T-cell (primary cell): Measurements from ENCODE around the gene IL1RAP. TPM values are rescaled to one million over a fixed set of nuclear protein-coding genes. Genes with fewer than 3 reads are reported as not detected.

Experiments used
- ATAC-seq, 4 experiments: fragments of 200-7000 bp in 3 of 4; fragments of 150-1000 bp in 1 of 4; cut with Tn5 transposase; replicated peaks in 1 of 4; 1 replicate in 3 of 4; 2 replicates in 1 of 4; pipeline ENCODE4 v1.10.0; 2021; ENCODE audit warnings: moderate library complexity in 3 of 4, mild to moderate bottlenecking in 2 of 4, moderate number of reproducible peaks in 1 of 4
- CTCF ChIA-PET, 2 donors: fragments of 300-600 bp; sonication (Branson Sonifier 250); formaldehyde crosslinking; loops; one replicate each; lab custom pipeline; 2022; ENCODE audit warnings: antibody characterized with exemption in 2 of 2; lab: Charles Lee
- POLR2A ChIA-PET, 2 donors: fragments of 300-600 bp; sonication (Branson Sonifier 250); formaldehyde crosslinking; loops; one replicate each; lab custom pipeline; 2022; ENCODE audit warnings: antibody characterized with exemption in 2 of 2; lab: Charles Lee
- DNase-seq, 35 experiments: peaks; one replicate each; pipeline versions ENCODE4 v3.0.0 to v3.0.0-alpha.2; 2013 to 2023
- H3K27ac ChIP-seq: one replicate; pipeline ENCODE4 v1.5.1; 2013; ENCODE audit warnings: low read length
- H3K27me3 ChIP-seq, 2 experiments: replicated peaks in 1 of 2; 1 replicate in 1 of 2; 2 replicates in 1 of 2; pipeline versions ENCODE4 v1.6.1 to v1.7.0; 2013; ENCODE audit warnings: low read length in 1 of 2, mixed read lengths in 1 of 2; ENCODE audit not compliant: control insufficient read depth in 2 of 2, insufficient read depth in 2 of 2; ENCODE audit errors: extremely low read depth in 1 of 2
- H3K36me3 ChIP-seq, 2 donors: 1 replicate in 1 of 2; 2 replicates in 1 of 2; pipeline versions ENCODE4 v1.6.1 to v1.7.0; 2013; ENCODE audit warnings: low read length in 1 of 2; ENCODE audit not compliant: control insufficient read depth in 2 of 2, insufficient read depth in 1 of 2; ENCODE audit errors: extremely low read depth in 1 of 2
- H3K4me1 ChIP-seq, 2 experiments: 1 replicate in 1 of 2; 2 replicates in 1 of 2; pipeline versions ENCODE4 v1.6.1 to v1.7.0; 2013; ENCODE audit warnings: low read length in 2 of 2, mixed read lengths in 1 of 2; ENCODE audit not compliant: insufficient read depth in 2 of 2, control insufficient read depth in 1 of 2; ENCODE audit errors: extremely low read depth in 1 of 2
- H3K4me3 ChIP-seq, 2 donors: 1 replicate in 1 of 2; 2 replicates in 1 of 2; pipeline versions ENCODE4 v1.5.1 to v1.7.0; 2013; ENCODE audit warnings: mild to moderate bottlenecking in 2 of 2, low read length in 1 of 2, moderate library complexity in 1 of 2; ENCODE audit not compliant: control insufficient read depth in 1 of 2; ENCODE audit errors: extremely low read depth in 1 of 2
- H3K9me3 ChIP-seq: 2 replicates; pipeline ENCODE4 v1.7.0; 2013
- H3K27ac Mint-ChIP-seq, 2 donors: one replicate each; pipeline ENCODE4 v1.8.0; 2020 to 2021; ENCODE audit warnings: mild to moderate bottlenecking in 2 of 2, mixed read lengths in 2 of 2
- H3K27me3 Mint-ChIP-seq, 2 donors: one replicate each; pipeline ENCODE4 v1.8.0; 2021 to 2022; ENCODE audit warnings: mixed read lengths in 2 of 2
- H3K36me3 Mint-ChIP-seq: one replicate; pipeline ENCODE4 v1.8.0; 2021; ENCODE audit warnings: mixed read lengths
- H3K4me1 Mint-ChIP-seq, 3 donors: one replicate each; pipeline ENCODE4 v1.8.0; 2020 to 2022; ENCODE audit warnings: mixed read lengths in 3 of 3, mild to moderate bottlenecking in 1 of 3
- H3K4me3 Mint-ChIP-seq, 3 donors: one replicate each; pipeline ENCODE4 v1.8.0; 2020 to 2022; ENCODE audit warnings: mild to moderate bottlenecking in 3 of 3, mixed read lengths in 3 of 3, moderate library complexity in 3 of 3
- H3K9me3 Mint-ChIP-seq, 3 donors: one replicate each; pipeline ENCODE4 v1.8.0; 2020 to 2022; ENCODE audit warnings: mixed read lengths in 3 of 3
- WGBS: methylation state at CpG from one replicate; pipeline ENCODE4 v1.1.5; 2013; ENCODE audit warnings: missing lambda C conversion rate; ENCODE audit not compliant: insufficient coverage; 5-methylcytosine and 5-hydroxymethylcytosine counted together
- total RNA-seq, 35 experiments: library from RNA in 6 of 35; stranded (reverse) in 6 of 35; fragments of 120-200 nt in 1 of 35; gene quantifications; one replicate each; pipeline versions ENCODE4 v1.2.1 to v1.2.4 and lab custom pipeline; 2013 to 2026

The IL1RAP gene
- total RNA-seq, 5 donors from 2014 or later (not counting 1 experiment from before 2014, with no cell fraction given): 8.6 to 14.5 (median 9.9) TPM

DNA sequence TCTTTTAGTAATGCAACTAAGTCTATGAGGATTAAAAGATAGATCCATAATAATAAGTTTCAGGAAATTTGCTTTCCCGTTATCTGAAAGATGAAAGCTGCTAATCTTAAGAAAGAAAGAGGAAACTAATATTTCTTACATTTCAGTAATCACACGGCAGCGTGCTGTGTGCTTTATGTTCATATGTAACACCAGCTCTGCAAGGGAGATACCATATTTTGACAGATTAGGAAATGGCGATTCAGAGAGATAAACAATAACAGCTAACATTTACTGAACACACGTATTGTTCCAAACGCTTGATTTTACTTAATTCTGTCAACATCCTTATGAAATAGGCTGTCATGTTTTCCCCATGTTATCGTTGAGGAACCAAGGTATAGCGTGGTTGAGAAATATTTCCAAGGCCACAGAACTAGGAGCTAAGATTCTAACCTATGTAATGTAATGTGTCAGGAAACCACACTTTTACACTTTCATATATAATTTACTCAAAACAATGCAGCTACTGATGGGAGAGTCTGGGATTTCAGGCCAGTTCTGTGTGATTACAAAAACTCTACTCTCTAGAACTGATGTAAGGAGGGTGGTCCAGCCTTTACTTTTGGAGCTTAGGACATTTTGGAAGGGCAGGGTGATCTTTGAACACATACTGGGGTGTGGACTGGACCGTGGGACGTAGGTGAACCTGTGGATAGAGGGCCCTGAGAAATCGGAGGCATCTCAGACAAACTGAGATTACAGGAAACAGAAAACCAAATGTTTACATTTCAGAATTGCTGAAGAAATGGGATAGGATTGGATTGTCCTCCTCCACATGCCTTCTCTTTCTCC is 100.6 kb downstream of the IL1RAP start:
- Histone ChIP-seq H3K4me1 (peaks cover 2 to 12% of the 10 kb centered on the region in 2 experiments), H3K27me3 (no peaks in the 10 kb centered on the region), H3K36me3 (no peaks in the 10 kb centered on the region), H3K27ac (no peak overlapping the region), H3K4me3 (no peak overlapping the region), H3K9me3 (no peaks in the 10 kb centered on the region)
- no peak for DNase-seq
- Mint-ChIP-seq H3K4me1 (peaks cover 33 to 38% (median 37%) of the 10 kb centered on the region in 3 donors), H3K36me3 (peaks cover 25% of the 10 kb centered on the region), H3K27ac (no peak overlapping the region), H3K4me3 (no peak overlapping the region), H3K27me3 (no peaks in the 10 kb centered on the region), H3K9me3 (no peaks in the 10 kb centered on the region)
- 60% methylated on average over 3 of the region's 11 CpGs for WGBS
- ATAC-seq: no peak
- POLR2A ChIA-PET: no interaction called here
- CTCF ChIA-PET: no interaction called here

DNA sequence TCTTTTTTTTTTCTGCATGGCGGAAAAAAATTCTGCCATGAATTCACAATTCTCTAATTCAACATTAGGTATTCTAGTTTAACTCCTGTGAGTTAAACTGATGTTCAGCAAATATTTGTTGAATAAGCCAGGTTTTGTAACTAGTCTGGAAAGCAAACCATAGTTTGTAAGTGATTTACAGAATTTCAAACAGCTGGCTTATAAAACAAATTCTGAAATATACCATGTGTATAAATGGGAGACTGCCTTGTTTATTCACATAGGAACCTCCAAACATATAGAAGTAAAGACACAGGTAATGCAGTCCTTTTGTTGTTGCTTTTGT is 101.1 kb downstream of the IL1RAP start:
- Histone ChIP-seq H3K9me3 (no peaks in the 10 kb centered on the region), H3K27ac (no peak overlapping the region), H3K4me1 (peaks cover 2 to 12% of the 10 kb centered on the region in 2 experiments), H3K27me3 (no peaks in the 10 kb centered on the region), H3K36me3 (no peaks in the 10 kb centered on the region), H3K4me3 (no peak overlapping the region)
- Mint-ChIP-seq H3K4me1 (peaks cover 33 to 38% (median 37%) of the 10 kb centered on the region in 3 donors), H3K36me3 (peaks cover 19% of the 10 kb centered on the region), H3K4me3 (no peak overlapping the region), H3K27me3 (no peaks in the 10 kb centered on the region), H3K9me3 (no peaks in the 10 kb centered on the region), H3K27ac (no peak overlapping the region)
- no CpG with 5 or more reads among the region's 1 CpG for WGBS
- no peak for DNase-seq
- no peak for ATAC-seq
- POLR2A ChIA-PET: no interaction called here
- CTCF ChIA-PET: no interaction called here

DNA sequence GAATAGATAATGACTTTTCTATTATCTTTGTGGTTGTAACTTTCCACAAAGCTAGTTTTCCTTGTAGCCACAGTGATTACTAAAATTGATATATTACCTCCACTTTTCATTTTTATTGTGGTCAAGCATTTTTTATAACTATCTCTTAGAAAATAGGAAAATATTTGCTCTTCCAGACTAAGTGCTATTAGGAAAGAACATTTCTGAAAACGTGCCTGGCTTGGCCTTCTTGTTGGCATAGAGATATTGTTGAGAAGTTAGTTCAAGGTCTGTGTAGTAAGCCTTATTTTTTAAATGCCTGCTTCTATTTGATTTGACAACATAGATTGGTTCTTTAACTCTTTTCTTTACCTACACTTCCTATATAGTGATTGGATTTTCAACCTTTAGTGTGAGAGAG is 101.7 kb downstream of the IL1RAP start:
- POLR2A ChIA-PET: no interaction called here
- peaks cover 22% of the 10 kb centered on the region for H3K36me3 Mint-ChIP-seq
- H3K4me1 Mint-ChIP-seq: peaks cover 33 to 38% (median 37%) of the 10 kb centered on the region in 3 donors
- Histone ChIP-seq H3K27ac (no peak overlapping the region), H3K4me1 (peaks cover 2 to 12% of the 10 kb centered on the region in 2 experiments), H3K27me3 (no peaks in the 10 kb centered on the region), H3K9me3 (no peaks in the 10 kb centered on the region), H3K4me3 (no peak overlapping the region), H3K36me3 (no peaks in the 10 kb centered on the region)
- no peak overlapping the region for H3K4me3 Mint-ChIP-seq
- H3K9me3 Mint-ChIP-seq: no peaks in the 10 kb centered on the region
- no peaks in the 10 kb centered on the region for H3K27me3 Mint-ChIP-seq
- DNase-seq (no peak), ATAC-seq (no peak)
- H3K27ac Mint-ChIP-seq: no peak overlapping the region
- WGBS: no CpG with 5 or more reads among the region's 1 CpG
- CTCF ChIA-PET: interaction anchor here (0.7 to 0.8 kb wide), 2 partner anchors 9 to 26 kb away, joined by 3 to 4 read pairs; no protein-coding TSS in a partner anchor

- H3K4me3 ChIP-seq: no peak overlapping the region
- no peaks in the 10 kb centered on the region for H3K9me3 ChIP-seq
- Mint-ChIP-seq H3K27me3 (no peaks in the 10 kb centered on the region), H3K36me3 (peaks cover 20% of the 10 kb centered on the region), H3K4me3 (no peak overlapping the region), H3K27ac (no peak overlapping the region), H3K4me1 (peaks cover 33 to 38% (median 37%) of the 10 kb centered on the region in 3 donors), H3K9me3 (no peaks in the 10 kb centered on the region)
- H3K27me3 ChIP-seq: no peaks in the 10 kb centered on the region
- H3K27ac ChIP-seq: no peak overlapping the region
- WGBS: 33% methylated on average over 1 of the region's 6 CpGs
- DNase-seq (no peak), ATAC-seq (no peak)
- ChIA-PET POLR2A (no interaction called here), CTCF (no interaction called here)
- peaks cover 2 to 12% of the 10 kb centered on the region in 2 experiments for H3K4me1 ChIP-seq
- no peaks in the 10 kb centered on the region for H3K36me3 ChIP-seq
Observed at GRCh38 chr3:190616637-190617036, 102.8 kb downstream of the IL1RAP start.

DNA sequence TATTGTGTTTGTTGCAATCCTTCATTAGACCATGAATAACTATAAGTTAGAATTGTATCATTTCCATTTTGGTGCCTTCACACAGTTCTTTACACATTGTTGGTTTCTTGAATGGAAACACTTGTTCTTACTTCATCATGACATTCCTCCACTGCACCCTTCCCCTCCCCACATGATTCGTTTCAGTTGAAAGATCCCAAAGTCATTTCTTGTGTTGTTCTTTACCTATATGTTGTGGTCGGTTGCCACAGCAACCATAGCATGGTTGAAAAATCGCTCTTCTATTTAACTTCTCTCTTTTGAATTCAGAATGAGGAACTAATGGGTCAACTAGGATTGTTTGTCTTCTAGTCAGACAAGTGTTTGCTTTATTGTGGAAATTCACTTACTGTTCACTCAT is 103.3 kb downstream of the IL1RAP start:
- H3K9me3 Mint-ChIP-seq: no peaks in the 10 kb centered on the region
- H3K4me3 Mint-ChIP-seq: no peak overlapping the region
- H3K4me1 ChIP-seq: peaks cover 2 to 12% of the 10 kb centered on the region in 2 experiments
- H3K27ac Mint-ChIP-seq: no peak overlapping the region
- ChIA-PET POLR2A (no interaction called here), CTCF (no interaction called here)
- no peaks in the 10 kb centered on the region for H3K27me3 Mint-ChIP-seq
- H3K27me3 ChIP-seq: no peaks in the 10 kb centered on the region
- H3K27ac ChIP-seq: no peak overlapping the region
- no peaks in the 10 kb centered on the region for H3K36me3 ChIP-seq
- no peaks in the 10 kb centered on the region for H3K9me3 ChIP-seq
- H3K4me3 ChIP-seq: no peak overlapping the region
- WGBS: no CpG with 5 or more reads among the region's 3 CpGs
- peak in 14 of 35 experiments; percentile 0 to 42 (median 6) for DNase-seq
- ATAC-seq: peak in 1 of 4 experiments; percentile 35
- peaks cover 23% of the 10 kb centered on the region for H3K36me3 Mint-ChIP-seq
- peaks cover 33 to 38% (median 37%) of the 10 kb centered on the region in 3 donors for H3K4me1 Mint-ChIP-seq

DNA sequence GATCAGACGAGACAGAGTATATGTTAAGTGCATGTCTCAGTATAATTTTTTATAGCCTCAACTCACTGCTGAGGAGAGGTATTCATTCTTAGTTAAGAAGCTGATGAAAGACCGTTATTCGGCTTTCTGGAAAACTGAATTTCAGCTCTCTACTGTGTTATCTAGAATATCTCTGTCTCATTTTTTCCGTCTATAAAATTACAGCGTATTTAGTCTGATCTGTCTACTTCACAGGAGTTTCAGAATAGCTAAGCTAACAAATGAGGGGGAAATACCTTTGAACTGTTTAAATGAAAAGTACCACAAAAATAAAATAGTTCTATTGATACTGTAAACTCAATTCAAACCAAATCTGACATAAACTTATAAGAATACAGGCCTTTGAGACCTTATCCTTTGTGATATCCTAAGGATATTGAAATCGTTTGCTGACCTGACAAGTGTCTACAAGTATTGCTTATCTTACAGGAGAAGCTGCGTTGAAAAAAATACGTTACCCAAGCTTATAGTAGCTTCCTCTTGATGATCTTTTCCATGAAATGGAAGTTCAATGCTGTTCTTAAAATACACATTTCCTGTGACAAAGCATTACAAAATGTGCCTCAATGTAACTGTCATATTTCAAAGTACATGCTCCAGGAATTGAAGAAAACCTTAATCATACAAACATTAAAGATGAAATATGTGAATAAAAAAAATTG is 104.6 kb downstream of the IL1RAP start:
- DNase-seq (no peak), ATAC-seq (peak in 2 of 4 experiments; percentile 24 to 32)
- peaks cover 2 to 12% of the 10 kb centered on the region in 2 experiments for H3K4me1 ChIP-seq
- peaks cover 33 to 38% (median 37%) of the 10 kb centered on the region in 3 donors for H3K4me1 Mint-ChIP-seq
- peaks cover 0 to 2% of the 10 kb centered on the region in 2 donors for H3K36me3 ChIP-seq
- ChIA-PET CTCF (interaction anchor here in 1 of 2 donors (0.6 kb wide), 1 partner anchor 626 kb away, joined by 3 read pairs; no protein-coding TSS in a partner anchor), POLR2A (interaction anchor here in 1 of 2 donors (0.6 kb wide), 1 partner anchor 320 kb away, joined by 7 read pairs; no protein-coding TSS in a partner anchor)
- H3K4me3 Mint-ChIP-seq: peak overlapping the region in 1 of 3 donors; percentile 11
- peaks cover 22% of the 10 kb centered on the region for H3K36me3 Mint-ChIP-seq
- H3K9me3 Mint-ChIP-seq: no peaks in the 10 kb centered on the region
- H3K27me3 Mint-ChIP-seq: no peaks in the 10 kb centered on the region
- no peak overlapping the region for H3K4me3 ChIP-seq
- H3K27ac ChIP-seq: no peak overlapping the region
- H3K9me3 ChIP-seq: no peaks in the 10 kb centered on the region
- H3K27me3 ChIP-seq: no peaks in the 10 kb centered on the region
- H3K27ac Mint-ChIP-seq: peak overlapping the region in 1 of 2 donors; percentile 29
- 17% methylated on average over 1 of the region's 8 CpGs for WGBS
